ENCODE results near the gene RHEB.

Gene RHEB

GRCh38 chr7:151503902-151504714 lies 15.6 kb downstream of the RHEB start:
- DNase-seq (ENCODE audit: low read depth), result no peak

GRCh38 chr7:151501676-151502075 lies 18.0 kb downstream of the RHEB start:
- DNase-seq (ENCODE audit: low read depth), result no peak

- DNase-seq (ENCODE audit: low read depth), result no peak
These were observed 21.2 kb downstream of the RHEB start for GRCh38 chr7:151498495-151498894.

GRCh38 chr7:151497306-151497871 lies 22.3 kb downstream of the RHEB start:
- DNase-seq (ENCODE audit: low read depth), result no peak

GRCh38 chr7:151495360-151495759 lies 24.3 kb downstream of the RHEB start:
- DNase-seq (ENCODE audit: low read depth), result no peak

- no peak for DNase-seq (ENCODE audit: low read depth)
These were observed 25.1 kb downstream of the RHEB start for GRCh38 chr7:151494298-151495284.

GRCh38 chr7:151493083-151493482 lies 26.6 kb downstream of the RHEB start:
- no peak for DNase-seq (ENCODE audit: low read depth)

- DNase-seq (ENCODE audit: low read depth), result no peak
These were observed 27.8 kb downstream of the RHEB start for GRCh38 chr7:151491859-151492258.

GRCh38 chr7:151490456-151491105 lies 29.1 kb downstream of the RHEB start:
- DNase-seq (ENCODE audit: low read depth), result no peak

GRCh38 chr7:151489498-151489897 lies 30.2 kb downstream of the RHEB start:
- no peak for DNase-seq (ENCODE audit: low read depth)

GRCh38 chr7:151488096-151488495 lies 31.6 kb downstream of the RHEB start:
- DNase-seq (ENCODE audit: low read depth), result no peak

GRCh38 chr7:151487228-151487627 lies 32.5 kb downstream of the RHEB start:
- no peak for DNase-seq (ENCODE audit: low read depth)

GRCh38 chr7:151486074-151486473 lies 33.6 kb downstream of the RHEB start:
- DNase-seq (ENCODE audit: low read depth), result no peak

- no peak for DNase-seq (ENCODE audit: low read depth)
These were observed 34.6 kb downstream of the RHEB start for GRCh38 chr7:151484971-151485707.

GRCh38 chr7:151483711-151483983 lies 36.0 kb downstream of the RHEB start:
- DNase-seq (ENCODE audit: low read depth), result no peak

- no peak for DNase-seq (ENCODE audit: low read depth)
These were observed 36.6 kb downstream of the RHEB start for GRCh38 chr7:151482883-151483710.

- DNase-seq (ENCODE audit: low read depth), result no peak
These were observed 37.8 kb downstream of the RHEB start for GRCh38 chr7:151481650-151482505.

GRCh38 chr7:151477867-151478266 lies 41.8 kb downstream of the RHEB start:
- no peak for DNase-seq (ENCODE audit: low read depth)

- no peak for DNase-seq (ENCODE audit: low read depth)
These were observed 46.9 kb downstream of the RHEB start for GRCh38 chr7:151472644-151473380.
